Liver (tissue), 9 donors: ENCODE results near the gene FYB1. TPM values are rescaled to one million over a fixed set of nuclear protein-coding genes. Genes with fewer than 3 reads are reported as not detected.

Experiments used
- DNase-seq: peaks from one replicate; pipeline ENCODE4 v3.0.0-alpha.2; 2017; ENCODE audit warnings: low spot score
- H3K27ac ChIP-seq, 2 donors: one replicate each; pipeline ENCODE4 v1.7.0; 2013; ENCODE audit warnings: inconsistent platforms in 2 of 2, low read length in 2 of 2, control low read depth in 1 of 2, low read depth in 1 of 2, mild to moderate bottlenecking in 1 of 2
- H3K27me3 ChIP-seq, 4 donors: one replicate each; pipeline versions ENCODE4 v1.6.1 to v1.7.0; 2013; ENCODE audit warnings: low read length in 3 of 4, inconsistent platforms in 1 of 4, mild to moderate bottlenecking in 1 of 4, moderate library complexity in 1 of 4; ENCODE audit not compliant: control insufficient read depth in 4 of 4, insufficient read depth in 4 of 4
- H3K36me3 ChIP-seq, 4 donors: one replicate each; pipeline versions ENCODE4 v1.6.1 to v1.7.0; 2013; ENCODE audit warnings: low read length in 3 of 4, mild to moderate bottlenecking in 3 of 4, low read depth in 1 of 4, moderate library complexity in 1 of 4; ENCODE audit not compliant: control insufficient read depth in 4 of 4, insufficient read depth in 3 of 4
- H3K4me1 ChIP-seq, 4 donors: one replicate each; pipeline versions ENCODE4 v1.6.1 to v1.7.0; 2013; ENCODE audit warnings: low read length in 3 of 4, mild to moderate bottlenecking in 3 of 4, moderate library complexity in 1 of 4; ENCODE audit not compliant: control insufficient read depth in 4 of 4, insufficient read depth in 4 of 4
- H3K4me3 ChIP-seq, 3 donors: one replicate each; pipeline versions ENCODE4 v1.6.1 to v1.7.0; 2013; ENCODE audit warnings: low read length in 3 of 3, control low read depth in 1 of 3, low read depth in 1 of 3, mild to moderate bottlenecking in 1 of 3
- H3K9ac ChIP-seq, 2 donors: one replicate each; pipeline ENCODE4 v1.7.0; 2013; ENCODE audit warnings: low read length in 2 of 2, mild to moderate bottlenecking in 2 of 2, moderate library complexity in 2 of 2, control low read depth in 1 of 2, low read depth in 1 of 2
- H3K9me3 ChIP-seq, 4 donors: one replicate each; pipeline versions ENCODE4 v1.6.1 to v1.7.0; 2013; ENCODE audit warnings: low read length in 3 of 4; ENCODE audit not compliant: control insufficient read depth in 4 of 4
- EGR1 ChIP-seq, 2 donors: IDR thresholded peaks; 2 replicates each; pipeline ENCODE4 v1.6.1; 2016 to 2018; ENCODE audit warnings: antibody characterized with exemption in 2 of 2, low read depth in 2 of 2
- FOXA1 ChIP-seq: IDR thresholded peaks from 2 replicates; pipeline ENCODE4 v1.6.1; 2016; ENCODE audit warnings: antibody characterized with exemption
- FOXA2 ChIP-seq: IDR thresholded peaks from 2 replicates; pipeline ENCODE4 v1.6.1; 2016; ENCODE audit warnings: antibody characterized with exemption
- HNF4A ChIP-seq, 2 donors: conservative IDR thresholded peaks; 2 replicates each; pipeline ENCODE4 v1.6.1; 2016; ENCODE audit warnings: antibody characterized with exemption in 2 of 2, mild to moderate bottlenecking in 2 of 2
- HNF4G ChIP-seq: IDR thresholded peaks from 2 replicates; pipeline ENCODE4 v1.6.1; 2016; ENCODE audit warnings: antibody characterized with exemption
- JUND ChIP-seq, 2 donors: IDR thresholded peaks; 2 replicates each; pipeline ENCODE4 v1.6.1; 2016; ENCODE audit warnings: antibody characterized with exemption in 2 of 2
- RXRA ChIP-seq, 2 donors: IDR thresholded peaks; 2 replicates each; pipeline ENCODE4 v1.6.1; 2017 to 2018; ENCODE audit warnings: antibody characterized with exemption in 2 of 2, mild to moderate bottlenecking in 1 of 2
- SP1 ChIP-seq: IDR thresholded peaks from 2 replicates; pipeline ENCODE4 v1.6.1; 2018; ENCODE audit warnings: antibody characterized with exemption, mild to moderate bottlenecking
- TAF1 ChIP-seq: conservative IDR thresholded peaks from 2 replicates; pipeline ENCODE4 v1.6.1; 2016; ENCODE audit warnings: antibody characterized with exemption, mild to moderate bottlenecking
- WGBS: extraction: QIAGEN DNeasy Blood & Tissue Kit; methylation state at CpG from one replicate; pipeline ENCODE4 v1.1.7; 2013; 5-methylcytosine and 5-hydroxymethylcytosine counted together
- polyA plus RNA-seq, 2 donors: library from polyadenylated mRNA; stranded (reverse) in 1 of 2; unstranded in 1 of 2; fragments of 200-250 nt in 1 of 2; fragments of >200 nt in 1 of 2; fragmentation: Nextera tagmentation in 1 of 2; extraction: Ambion mirVana in 1 of 2; gene quantifications; one replicate each; pipeline versions ENCODE4 v1.2.1 to v1.2.3, GENCODE V29; 2013 to 2015
- total RNA-seq, 2 donors: library from RNA; depleted of rRNA; stranded (reverse); fragments of >200 nt; gene quantifications; one replicate each; pipeline ENCODE4 v1.2.3, GENCODE V29; 2014
- TF ChIP-seq, protein P1 (sequence below): IDR thresholded peaks from 2 replicates; pipeline ENCODE4 v1.6.1; 2016; ENCODE audit warnings: antibody characterized with exemption
- TF ChIP-seq, protein P2 (sequence below): IDR thresholded peaks from 2 replicates; pipeline ENCODE4 v1.6.1; 2016; ENCODE audit warnings: antibody characterized with exemption
- TF ChIP-seq, protein P3 (sequence below): IDR thresholded peaks from 2 replicates; pipeline ENCODE4 v1.6.1; 2016; ENCODE audit warnings: antibody characterized with exemption, mild to moderate bottlenecking
- TF ChIP-seq, protein P4 (sequence below): fragments of 150-350 bp; IDR thresholded peaks from 2 replicates; pipeline ENCODE4 v1.5.1; 2017; ENCODE audit warnings: improper control_type of control experiment, low read depth, low read length; ENCODE audit not compliant: missing input control
- TF ChIP-seq, protein P5 (sequence below): IDR thresholded peaks from 2 replicates; pipeline ENCODE4 v1.6.1; 2016; ENCODE audit warnings: antibody characterized with exemption
- donor health status: healthy.
- donor health status: healthy.
- donor health status: healthy.
- donor health status: healthy.
- donor health status: healthy.

FYB1 gene
- total and polyA plus RNA-seq, 4 donors, result 2.3 to 14.6 (median 6.9) TPM

DNA sequence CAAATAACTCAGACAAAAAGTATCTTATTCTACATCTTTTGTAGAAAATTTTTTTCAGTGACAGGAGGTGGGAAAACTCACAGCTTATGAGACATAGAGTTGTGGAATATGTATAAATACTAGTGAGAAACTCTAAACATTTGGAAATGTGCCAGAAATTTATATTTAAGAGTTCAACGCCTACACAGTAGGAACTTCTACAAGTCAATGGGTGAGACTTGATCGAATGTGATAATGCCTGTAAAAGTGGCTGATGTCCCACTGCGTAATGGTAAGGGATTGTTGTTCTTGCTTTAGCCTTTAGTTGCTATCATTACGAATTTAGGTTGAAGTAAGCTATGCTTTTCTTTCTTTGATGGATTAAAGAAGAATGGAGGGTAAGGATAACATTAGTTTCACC, 105.2 kb downstream of the FYB1 start:
- no peaks in the 10 kb centered on the region for H3K9me3 ChIP-seq
- TF ChIP-seq, protein P1, sequence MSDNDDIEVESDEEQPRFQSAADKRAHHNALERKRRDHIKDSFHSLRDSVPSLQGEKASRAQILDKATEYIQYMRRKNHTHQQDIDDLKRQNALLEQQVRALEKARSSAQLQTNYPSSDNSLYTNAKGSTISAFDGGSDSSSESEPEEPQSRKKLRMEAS, result no peak
- TF ChIP-seq FOXA2 (no peak), HNF4G (no peak), TAF1 (no peak), RXRA (IDR thresholded peaks at IDR 0.05) (no peak), SP1 (no peak), JUND (IDR thresholded peaks at IDR 0.05) (no peak), HNF4A (conservative IDR thresholded peaks at IDR 0.05) (no peak), EGR1 (IDR thresholded peaks at IDR 0.05; ENCODE audit: low read depth in 2 of 2) (no peak)
- TF ChIP-seq, protein P2, sequence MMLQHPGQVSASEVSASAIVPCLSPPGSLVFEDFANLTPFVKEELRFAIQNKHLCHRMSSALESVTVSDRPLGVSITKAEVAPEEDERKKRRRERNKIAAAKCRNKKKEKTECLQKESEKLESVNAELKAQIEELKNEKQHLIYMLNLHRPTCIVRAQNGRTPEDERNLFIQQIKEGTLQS, result no peak
- TF ChIP-seq, protein P3, sequence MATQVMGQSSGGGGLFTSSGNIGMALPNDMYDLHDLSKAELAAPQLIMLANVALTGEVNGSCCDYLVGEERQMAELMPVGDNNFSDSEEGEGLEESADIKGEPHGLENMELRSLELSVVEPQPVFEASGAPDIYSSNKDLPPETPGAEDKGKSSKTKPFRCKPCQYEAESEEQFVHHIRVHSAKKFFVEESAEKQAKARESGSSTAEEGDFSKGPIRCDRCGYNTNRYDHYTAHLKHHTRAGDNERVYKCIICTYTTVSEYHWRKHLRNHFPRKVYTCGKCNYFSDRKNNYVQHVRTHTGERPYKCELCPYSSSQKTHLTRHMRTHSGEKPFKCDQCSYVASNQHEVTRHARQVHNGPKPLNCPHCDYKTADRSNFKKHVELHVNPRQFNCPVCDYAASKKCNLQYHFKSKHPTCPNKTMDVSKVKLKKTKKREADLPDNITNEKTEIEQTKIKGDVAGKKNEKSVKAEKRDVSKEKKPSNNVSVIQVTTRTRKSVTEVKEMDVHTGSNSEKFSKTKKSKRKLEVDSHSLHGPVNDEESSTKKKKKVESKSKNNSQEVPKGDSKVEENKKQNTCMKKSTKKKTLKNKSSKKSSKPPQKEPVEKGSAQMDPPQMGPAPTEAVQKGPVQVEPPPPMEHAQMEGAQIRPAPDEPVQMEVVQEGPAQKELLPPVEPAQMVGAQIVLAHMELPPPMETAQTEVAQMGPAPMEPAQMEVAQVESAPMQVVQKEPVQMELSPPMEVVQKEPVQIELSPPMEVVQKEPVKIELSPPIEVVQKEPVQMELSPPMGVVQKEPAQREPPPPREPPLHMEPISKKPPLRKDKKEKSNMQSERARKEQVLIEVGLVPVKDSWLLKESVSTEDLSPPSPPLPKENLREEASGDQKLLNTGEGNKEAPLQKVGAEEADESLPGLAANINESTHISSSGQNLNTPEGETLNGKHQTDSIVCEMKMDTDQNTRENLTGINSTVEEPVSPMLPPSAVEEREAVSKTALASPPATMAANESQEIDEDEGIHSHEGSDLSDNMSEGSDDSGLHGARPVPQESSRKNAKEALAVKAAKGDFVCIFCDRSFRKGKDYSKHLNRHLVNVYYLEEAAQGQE, result no peak
- TF ChIP-seq, protein P4, sequence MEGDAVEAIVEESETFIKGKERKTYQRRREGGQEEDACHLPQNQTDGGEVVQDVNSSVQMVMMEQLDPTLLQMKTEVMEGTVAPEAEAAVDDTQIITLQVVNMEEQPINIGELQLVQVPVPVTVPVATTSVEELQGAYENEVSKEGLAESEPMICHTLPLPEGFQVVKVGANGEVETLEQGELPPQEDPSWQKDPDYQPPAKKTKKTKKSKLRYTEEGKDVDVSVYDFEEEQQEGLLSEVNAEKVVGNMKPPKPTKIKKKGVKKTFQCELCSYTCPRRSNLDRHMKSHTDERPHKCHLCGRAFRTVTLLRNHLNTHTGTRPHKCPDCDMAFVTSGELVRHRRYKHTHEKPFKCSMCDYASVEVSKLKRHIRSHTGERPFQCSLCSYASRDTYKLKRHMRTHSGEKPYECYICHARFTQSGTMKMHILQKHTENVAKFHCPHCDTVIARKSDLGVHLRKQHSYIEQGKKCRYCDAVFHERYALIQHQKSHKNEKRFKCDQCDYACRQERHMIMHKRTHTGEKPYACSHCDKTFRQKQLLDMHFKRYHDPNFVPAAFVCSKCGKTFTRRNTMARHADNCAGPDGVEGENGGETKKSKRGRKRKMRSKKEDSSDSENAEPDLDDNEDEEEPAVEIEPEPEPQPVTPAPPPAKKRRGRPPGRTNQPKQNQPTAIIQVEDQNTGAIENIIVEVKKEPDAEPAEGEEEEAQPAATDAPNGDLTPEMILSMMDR, result no peak
- no peak for DNase-seq
- H3K27me3 ChIP-seq, result peaks cover 0 to 3% (median 0%) of the 10 kb centered on the region in 4 donors
- H3K9ac ChIP-seq, result no peak overlapping the region
- H3K4me3 ChIP-seq, result no peak overlapping the region
- no peaks in the 10 kb centered on the region for H3K36me3 ChIP-seq
- no peaks in the 10 kb centered on the region for H3K4me1 ChIP-seq
- no peak overlapping the region for H3K27ac ChIP-seq
- 95% methylated on average over 4 of the region's 4 CpGs for WGBS

DNA sequence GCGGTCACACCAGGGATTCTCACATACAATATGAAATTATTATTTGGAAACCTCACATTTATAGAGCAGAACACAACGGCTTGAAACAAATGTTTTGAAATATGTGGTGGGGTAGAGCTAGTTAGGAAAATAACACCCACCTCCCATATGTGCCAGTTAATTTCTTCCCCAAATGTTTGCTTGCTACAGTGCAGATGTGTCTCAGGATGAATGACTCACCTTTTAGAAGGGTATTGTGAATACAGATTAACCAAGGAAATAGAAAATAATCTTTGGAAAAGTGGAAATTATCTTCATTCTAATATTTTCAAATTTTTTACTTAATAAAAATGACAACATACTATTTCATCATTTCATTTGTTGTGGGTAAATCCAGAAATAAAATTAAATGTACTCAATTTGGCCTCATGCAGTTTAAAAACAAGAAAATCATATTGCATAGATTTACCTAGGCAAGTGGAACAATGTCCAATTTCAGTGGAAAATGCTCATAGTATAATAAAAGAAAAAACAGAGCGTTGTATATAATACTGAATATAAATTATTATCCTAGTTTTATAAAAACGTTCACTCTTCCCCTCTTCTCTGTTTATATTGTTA, 105.9 kb downstream of the FYB1 start:
- no peaks in the 10 kb centered on the region for H3K9me3 ChIP-seq
- WGBS, result 83% methylated on average over 4 of the region's 4 CpGs
- H3K9ac ChIP-seq, result no peak overlapping the region
- peaks cover 0 to 3% (median 0%) of the 10 kb centered on the region in 4 donors for H3K27me3 ChIP-seq
- no peak for DNase-seq
- no peak overlapping the region for H3K4me3 ChIP-seq
- H3K36me3 ChIP-seq, result no peaks in the 10 kb centered on the region
- no peak overlapping the region for H3K27ac ChIP-seq
- no peaks in the 10 kb centered on the region for H3K4me1 ChIP-seq
- no peak for TF ChIP-seq TAF1
- TF ChIP-seq, protein P1, result no peak
- no peak for TF ChIP-seq JUND (IDR thresholded peaks at IDR 0.05)
- TF ChIP-seq FOXA1, result no peak
- TF ChIP-seq, protein P5, sequence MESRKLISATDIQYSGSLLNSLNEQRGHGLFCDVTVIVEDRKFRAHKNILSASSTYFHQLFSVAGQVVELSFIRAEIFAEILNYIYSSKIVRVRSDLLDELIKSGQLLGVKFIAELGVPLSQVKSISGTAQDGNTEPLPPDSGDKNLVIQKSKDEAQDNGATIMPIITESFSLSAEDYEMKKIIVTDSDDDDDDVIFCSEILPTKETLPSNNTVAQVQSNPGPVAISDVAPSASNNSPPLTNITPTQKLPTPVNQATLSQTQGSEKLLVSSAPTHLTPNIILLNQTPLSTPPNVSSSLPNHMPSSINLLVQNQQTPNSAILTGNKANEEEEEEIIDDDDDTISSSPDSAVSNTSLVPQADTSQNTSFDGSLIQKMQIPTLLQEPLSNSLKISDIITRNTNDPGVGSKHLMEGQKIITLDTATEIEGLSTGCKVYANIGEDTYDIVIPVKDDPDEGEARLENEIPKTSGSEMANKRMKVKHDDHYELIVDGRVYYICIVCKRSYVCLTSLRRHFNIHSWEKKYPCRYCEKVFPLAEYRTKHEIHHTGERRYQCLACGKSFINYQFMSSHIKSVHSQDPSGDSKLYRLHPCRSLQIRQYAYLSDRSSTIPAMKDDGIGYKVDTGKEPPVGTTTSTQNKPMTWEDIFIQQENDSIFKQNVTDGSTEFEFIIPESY, result no peak
